Peyer's patch (tissue), 4 donors: Measurements from ENCODE around the gene SURF4.

Source experiments
- CTCF ChIP-seq, 6 experiments: fragments of 450-650 bp in 4 of 6; fragments of 200-600 bp in 2 of 6; sonication (generic) in 1 of 6; IDR thresholded peaks; one replicate each; pipeline ENCODE4 v1.5.1; 2017 to 2019; ENCODE audit warnings: antibody characterized with exemption in 6 of 6, mild to moderate bottlenecking in 3 of 6, moderate library complexity in 1 of 6
- POLR2A ChIP-seq, 2 donors: fragments of 450-650 bp; IDR thresholded peaks; one replicate each; pipeline ENCODE4 v1.5.1; 2017; ENCODE audit warnings: antibody characterized with exemption in 2 of 2, mild to moderate bottlenecking in 2 of 2, moderate library complexity in 2 of 2

GRCh38 chr9:133408042-133408441 lies 32.2 kb upstream of the SURF4 start:
- TF ChIP-seq CTCF (IDR thresholded peaks at IDR 0.05) (no peak), POLR2A (IDR thresholded peaks at IDR 0.05) (no peak)
